GM18517 (cell line): ENCODE measurements around the gene IER3IP1.
"Not testable (repeated sequence)": the region's sequence is repeated elsewhere in the genome, so short reads cannot be mapped to it uniquely, and the experiment has no call there.

ENCODE experiments used
- ATAC-seq: cut with Tn5 transposase; IDR thresholded peaks from one replicate; pipeline ENCODE4 v1.9.1; 2021; ENCODE audit warnings: mild to moderate bottlenecking, moderate library complexity; ENCODE audit not compliant: unreplicated experiment

IER3IP1 gene

GRCh38 chr18:47175898-47176575 lies at the start of gene IER3IP1:
TSS of gene IER3IP1 (minus strand) at chr18:47176364. CDS start at chr18:47176277, 87 bp downstream.
- peak; percentile 66 for ATAC-seq

DNA sequence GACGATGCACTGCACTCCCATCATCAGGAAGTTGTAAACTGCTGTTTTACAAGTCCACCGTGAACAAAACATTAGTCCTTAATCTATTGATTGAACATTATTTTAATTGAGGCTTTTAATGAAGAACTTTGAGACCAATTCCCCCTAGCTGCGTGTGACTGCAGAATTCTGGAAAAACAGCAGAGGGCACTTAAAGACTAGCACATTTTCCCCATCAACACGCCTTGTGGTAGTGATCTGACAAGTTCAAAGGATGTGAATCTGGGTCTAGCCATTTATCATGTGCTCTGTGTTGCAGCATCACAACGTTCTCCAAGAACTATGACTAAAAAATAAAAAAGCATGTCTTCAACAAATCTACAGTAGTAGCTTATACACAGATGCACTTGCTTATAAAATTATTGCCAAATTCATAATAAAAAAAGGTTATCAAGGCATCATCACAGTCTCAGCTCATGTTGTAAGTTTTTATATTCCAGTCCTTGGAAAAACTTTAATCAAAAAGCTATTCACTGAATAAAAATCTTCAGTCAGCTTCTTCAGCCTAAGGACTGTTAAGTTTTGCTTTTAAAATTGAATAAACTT lies 39.5 kb upstream of the IER3IP1 start:
- ATAC-seq: no peak

GRCh38 chr18:47209171-47209570 lies 33.0 kb upstream of the IER3IP1 start:
- ATAC-seq: no peak

DNA sequence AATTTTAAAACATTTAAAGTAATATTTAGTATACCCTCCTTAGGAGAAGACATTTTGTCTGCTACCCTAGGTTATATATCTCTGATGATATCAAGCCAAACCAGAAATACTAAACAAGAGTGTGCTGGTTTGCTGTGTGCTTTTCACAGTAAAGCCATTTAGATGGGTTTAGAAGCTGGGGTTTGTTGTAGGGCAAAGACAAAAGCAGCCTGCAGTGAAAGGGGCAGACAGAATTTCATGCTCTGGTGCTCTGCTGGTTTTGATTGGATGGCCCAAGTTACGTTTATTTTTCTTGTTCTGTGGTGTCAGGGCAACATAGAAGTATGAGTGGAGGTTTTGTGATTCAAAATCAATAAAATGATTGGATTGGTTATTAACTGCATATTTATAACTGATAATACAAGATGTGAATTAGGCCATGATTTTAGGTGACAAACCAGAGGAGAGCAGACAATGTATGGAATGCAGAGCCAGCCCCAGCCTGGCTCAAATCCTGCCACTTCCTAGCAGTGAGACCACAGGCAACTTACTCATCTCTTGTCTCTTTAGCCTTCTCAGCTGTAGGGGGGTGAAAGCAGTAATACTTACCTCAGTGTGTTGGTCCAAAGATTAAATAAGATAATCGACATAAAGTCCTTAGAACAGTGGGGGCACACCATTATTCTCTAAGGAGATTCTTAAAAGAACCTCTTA lies 30.9 kb upstream of the IER3IP1 start:
- ATAC-seq: no peak

GRCh38 chr18:47204908-47205522 lies 28.9 kb upstream of the IER3IP1 start:
- no peak for ATAC-seq

GRCh38 chr18:47203626-47204464 lies 27.7 kb upstream of the IER3IP1 start:
- no peak for ATAC-seq

DNA sequence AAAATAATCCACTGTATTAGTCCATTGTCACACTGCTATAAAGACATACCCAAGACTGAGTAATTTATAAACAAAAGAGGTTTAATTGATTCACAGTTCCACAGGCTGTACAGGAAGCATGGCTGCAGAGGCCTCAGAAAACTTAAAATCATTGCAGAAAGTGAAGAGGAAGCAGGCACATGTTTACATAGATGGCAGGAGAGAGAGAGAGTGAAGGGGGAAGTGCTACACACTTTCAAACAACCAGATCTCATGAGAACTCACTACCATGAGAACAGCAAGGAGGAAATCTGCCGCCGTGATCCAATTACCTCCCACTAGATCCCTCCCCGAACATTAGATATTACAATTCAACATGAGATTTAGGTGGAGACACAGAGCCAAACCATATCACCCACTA lies 19.8 kb upstream of the IER3IP1 start:
- ATAC-seq: not testable (repeated sequence)

- no peak for ATAC-seq
Observed at GRCh38 chr18:47191961-47192360, 15.8 kb upstream of the IER3IP1 start.

- no peak for ATAC-seq
Observed at GRCh38 chr18:47187721-47188120, 11.6 kb upstream of the IER3IP1 start.

DNA sequence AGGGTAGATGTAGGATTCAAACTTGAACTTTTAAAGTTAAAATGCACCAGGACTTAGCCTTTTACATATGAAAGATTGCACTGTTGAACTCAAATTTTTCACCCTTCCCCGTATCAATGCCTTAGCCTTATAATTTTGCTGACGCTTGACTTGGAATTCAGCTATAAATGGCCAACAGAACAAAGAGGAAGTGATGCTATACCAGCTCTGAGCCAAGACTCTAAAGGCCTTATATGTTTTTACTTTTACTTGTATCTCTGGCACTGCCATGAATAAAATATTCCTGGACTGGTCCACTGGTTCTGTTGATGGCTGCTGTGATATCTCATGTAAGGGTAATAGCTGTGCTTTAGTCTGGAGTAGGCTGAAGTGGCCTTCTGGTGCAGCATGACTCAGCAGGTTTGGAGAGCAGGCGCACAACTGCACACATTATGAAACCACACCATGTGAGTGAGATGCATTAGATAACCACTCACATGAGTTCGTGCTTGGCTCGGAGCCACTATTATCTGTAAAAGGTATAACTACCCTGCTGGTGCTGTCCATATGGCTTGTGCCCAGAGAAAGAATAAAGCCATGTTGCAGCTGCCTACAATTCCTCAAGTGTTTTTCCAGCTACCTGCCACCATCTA lies 8.4 kb upstream of the IER3IP1 start:
- ATAC-seq: no peak

- ATAC-seq: not testable (repeated sequence)
Observed at GRCh38 chr18:47182156-47182555, 6.0 kb upstream of the IER3IP1 start.

DNA sequence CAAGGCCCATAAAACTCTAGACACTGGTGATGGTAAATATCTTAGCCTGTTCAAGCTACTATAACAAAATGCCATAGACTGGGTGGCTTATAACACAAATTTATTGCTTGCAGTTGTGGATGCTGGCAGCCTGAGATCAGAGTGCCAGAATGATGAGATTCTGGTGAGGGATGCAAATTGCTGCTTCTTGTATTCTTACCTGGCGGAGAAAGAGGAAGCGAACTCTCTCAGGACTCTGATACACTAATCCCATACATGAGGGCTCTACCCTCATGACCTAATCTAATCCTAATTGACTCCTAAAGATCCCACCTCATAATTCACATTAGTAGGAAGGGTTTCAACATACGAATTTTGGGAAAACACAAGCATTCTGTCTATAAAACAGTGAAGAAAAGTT lies 4.6 kb upstream of the IER3IP1 start:
- ATAC-seq: no peak

- no peak for ATAC-seq
Observed at GRCh38 chr18:47179520-47179919, 3.4 kb upstream of the IER3IP1 start.

GRCh38 chr18:47175283-47175897 lies 774 bp downstream of the IER3IP1 start:
- no peak for ATAC-seq

GRCh38 chr18:47174545-47175116 lies 1.5 kb downstream of the IER3IP1 start:
- ATAC-seq: no peak

DNA sequence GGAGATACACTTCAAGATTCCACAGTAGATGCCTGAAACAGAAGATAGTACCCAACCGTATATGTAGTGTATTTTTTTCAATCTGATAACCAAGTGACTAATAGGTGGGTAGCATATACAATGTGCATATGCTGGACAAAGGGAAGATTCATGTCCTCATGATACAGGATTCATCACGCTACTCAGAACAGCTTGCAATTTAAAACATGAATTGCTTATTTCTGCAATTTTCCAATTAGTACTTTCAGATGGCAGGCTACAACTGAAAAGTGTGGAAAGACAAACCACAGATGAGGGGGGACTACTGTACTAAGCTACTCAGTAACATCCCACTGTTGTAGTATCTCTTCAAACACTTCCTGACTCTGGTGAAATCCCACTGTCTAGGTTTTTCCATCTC lies 3.7 kb downstream of the IER3IP1 start:
- ATAC-seq: no peak

GRCh38 chr18:47168913-47169312 lies 7.3 kb downstream of the IER3IP1 start:
- no peak for ATAC-seq

GRCh38 chr18:47168509-47168908 lies 7.7 kb downstream of the IER3IP1 start:
- ATAC-seq: no peak

GRCh38 chr18:47166294-47166693 lies 9.9 kb downstream of the IER3IP1 start:
- ATAC-seq: no peak

DNA sequence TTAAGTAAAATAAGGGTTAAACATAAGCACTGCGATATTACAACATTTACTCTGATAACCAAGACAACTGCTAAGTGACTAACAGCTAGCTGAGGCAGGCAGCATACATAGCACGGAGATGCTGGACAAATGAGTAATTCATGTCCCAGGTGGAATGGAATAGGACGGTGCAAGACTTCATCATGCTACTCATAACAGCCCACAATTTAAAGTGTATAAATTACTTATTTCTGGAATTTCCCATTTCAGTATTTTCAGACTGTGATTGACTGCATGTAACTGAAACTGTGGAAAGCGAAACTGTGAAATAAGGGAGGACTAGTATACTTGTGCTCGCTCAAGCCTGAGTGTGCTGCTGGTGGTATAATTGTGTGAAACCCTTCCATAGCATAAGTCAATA lies 12.9 kb downstream of the IER3IP1 start:
- ATAC-seq: peak; percentile 73
